HG03159 (cell line): ENCODE data around the gene FAM50A.
"Not testable (repeated sequence)": the region's sequence is repeated elsewhere in the genome, so short reads cannot be mapped to it uniquely, and the experiment has no call there.

ENCODE experiments used
- ATAC-seq: cut with Tn5 transposase; IDR thresholded peaks from one replicate; pipeline ENCODE4 v1.9.1; 2021; ENCODE audit warnings: mild to moderate bottlenecking, moderate library complexity; ENCODE audit not compliant: unreplicated experiment

FAM50A gene

GRCh38 chrX:154443992-154444754 lies at the start of gene FAM50A:
FAM50A (plus strand) TSS chrX:154444141; CDS start chrX:154444236, 95 bp downstream.
- peak; percentile 57 for ATAC-seq

GRCh38 chrX:154396363-154396762 lies 47.6 kb upstream of the FAM50A start:
- ATAC-seq = not testable (repeated sequence)

GRCh38 chrX:154396973-154397887 lies 46.7 kb upstream of the FAM50A start:
- peak; percentile 41 for ATAC-seq

- peak; percentile 76 for ATAC-seq
Measured at GRCh38 chrX:154397888-154398667, 45.9 kb upstream of the FAM50A start, which contains the start of gene RPL10. RPL10 (plus strand) TSS chrX:154398377; CDS start chrX:154398520, 143 bp downstream.

- no peak for ATAC-seq
Measured at GRCh38 chrX:154398668-154399526, 45.0 kb upstream of the FAM50A start.

GRCh38 chrX:154399527-154400368 lies 44.2 kb upstream of the FAM50A start:
- no peak for ATAC-seq

- ATAC-seq = not testable (repeated sequence)
Measured at GRCh38 chrX:154400369-154400817, 43.5 kb upstream of the FAM50A start.

- no peak for ATAC-seq
Measured at GRCh38 chrX:154401045-154401799, 42.7 kb upstream of the FAM50A start.

- no peak for ATAC-seq
Measured at GRCh38 chrX:154401918-154402621, 41.9 kb upstream of the FAM50A start.

GRCh38 chrX:154402622-154403127 lies 41.3 kb upstream of the FAM50A start:
- ATAC-seq = no peak

GRCh38 chrX:154403192-154403591 lies 40.7 kb upstream of the FAM50A start:
- no peak for ATAC-seq

- no peak for ATAC-seq
Measured at GRCh38 chrX:154403858-154404257, 40.1 kb upstream of the FAM50A start.

GRCh38 chrX:154404625-154405192 lies 39.2 kb upstream of the FAM50A start:
- ATAC-seq = no peak

GRCh38 chrX:154408659-154409221 lies 35.2 kb upstream of the FAM50A start:
- no peak for ATAC-seq

GRCh38 chrX:154409222-154409871 lies 34.6 kb upstream of the FAM50A start, which contains the start of gene DNASE1L1:
DNASE1L1 (minus strand) TSS chrX:154409254; CDS start chrX:154405568, 3,686 bp downstream.
- no peak for ATAC-seq

- ATAC-seq = no peak
Measured at GRCh38 chrX:154411981-154412340, 32.0 kb upstream of the FAM50A start.
